HepG2 (cell line): Measurements from ENCODE around the gene PDGFA. TPM values are rescaled to one million over a fixed set of nuclear protein-coding genes. Genes with fewer than 3 reads are reported as not detected.

Experiments used
- CBX5 ChIP-seq: sonication (generic); formaldehyde crosslinking; IDR thresholded peaks from 2 replicates; pipeline ENCODE4 v1.4.0; 2020; ENCODE audit warnings: missing genetic modification reagents, borderline replicate concordance
- CEBPG ChIP-seq: IDR thresholded peaks from 2 replicates; pipeline ENCODE4 v1.6.1; 2016
- IKZF5 ChIP-seq: IDR thresholded peaks from 2 replicates; pipeline ENCODE4 v1.6.1; 2018; ENCODE audit warnings: missing genetic modification reagents, mild to moderate bottlenecking, missing compliant biosample characterization
- KDM1A ChIP-seq: IDR thresholded peaks from 2 replicates; pipeline ENCODE4 v1.6.1; 2016; ENCODE audit warnings: missing compliant biosample characterization
- RAD51 ChIP-seq: fragments of 450-650 bp; IDR thresholded peaks from 2 replicates; pipeline ENCODE4 v1.6.1; 2016; ENCODE audit warnings: borderline replicate concordance
- SOX13 ChIP-seq, 3 experiments: fragments of 450-650 bp in 1 of 3; sonication (generic) in 1 of 3; formaldehyde crosslinking in 1 of 3; IDR thresholded peaks in 2 of 3; conservative IDR thresholded peaks in 1 of 3; 2 replicates each; pipeline versions ENCODE4 v1.5.0 to v1.6.1; 2016 to 2020; ENCODE audit warnings: antibody characterized with exemption in 1 of 3, mild to moderate bottlenecking in 1 of 3, missing compliant biosample characterization in 1 of 3, missing genetic modification reagents in 1 of 3, moderate library complexity in 1 of 3
- TRIM24 ChIP-seq: sonication (generic); formaldehyde crosslinking; IDR thresholded peaks from 2 replicates; pipeline ENCODE4 v1.8.0; 2022; ENCODE audit warnings: mild to moderate bottlenecking, missing genetic modification reagents
- USF2 ChIP-seq, 2 experiments: sonication (generic) in 1 of 2; formaldehyde crosslinking in 1 of 2; IDR thresholded peaks; 2 replicates each; pipeline versions ENCODE4 v1.5.1 to v1.6.1; 2011 to 2020; ENCODE audit warnings: borderline replicate concordance in 1 of 2, low read depth in 1 of 2, low read length in 1 of 2, mild to moderate bottlenecking in 1 of 2, missing genetic modification reagents in 1 of 2, moderate library complexity in 1 of 2
- WIZ ChIP-seq: sonication (generic); formaldehyde crosslinking; IDR thresholded peaks from 2 replicates; pipeline ENCODE4 v1.5.1; 2020; ENCODE audit warnings: mild to moderate bottlenecking, missing genetic modification reagents
- ZBTB20 ChIP-seq: sonication (generic); formaldehyde crosslinking; IDR thresholded peaks from 2 replicates; pipeline ENCODE4 v1.8.1; 2023; ENCODE audit warnings: missing genetic modification reagents, low read depth, mild to moderate bottlenecking, borderline replicate concordance
- ZMYM2 ChIP-seq: sonication (generic); formaldehyde crosslinking; IDR thresholded peaks from 2 replicates; pipeline ENCODE4 v1.8.0; 2022; ENCODE audit warnings: mild to moderate bottlenecking, missing genetic modification reagents
- ZMYM3 ChIP-seq: sonication (generic); formaldehyde crosslinking; IDR thresholded peaks from 2 replicates; pipeline ENCODE4 v1.5.1; 2020; ENCODE audit warnings: mild to moderate bottlenecking, missing genetic modification reagents
- ZNF263 ChIP-seq: sonication (generic); formaldehyde crosslinking; IDR thresholded peaks from 2 replicates; pipeline ENCODE4 v1.4.0; 2020; ENCODE audit warnings: missing genetic modification reagents
- ZNF317 ChIP-seq: sonication (generic); formaldehyde crosslinking; IDR thresholded peaks from 2 replicates; pipeline ENCODE4 v1.5.0; 2020; ENCODE audit warnings: mild to moderate bottlenecking, missing genetic modification reagents
- ZNF747 ChIP-seq: sonication (generic); formaldehyde crosslinking; IDR thresholded peaks from 2 replicates; pipeline ENCODE4 v1.8.1; 2023; ENCODE audit warnings: missing genetic modification reagents, mild to moderate bottlenecking, borderline replicate concordance
- ZNF766 ChIP-seq: sonication (generic); formaldehyde crosslinking; IDR thresholded peaks from 2 replicates; pipeline ENCODE4 v1.5.0; 2020; ENCODE audit warnings: missing genetic modification reagents, borderline replicate concordance
- ZNF790 ChIP-seq: sonication (generic); formaldehyde crosslinking; IDR thresholded peaks from 2 replicates; pipeline ENCODE4 v1.8.0; 2022; ENCODE audit warnings: missing genetic modification reagents, mild to moderate bottlenecking, borderline replicate concordance
- ZNF878 ChIP-seq: sonication (generic); formaldehyde crosslinking; IDR thresholded peaks from 2 replicates; pipeline ENCODE4 v1.8.1; 2023; ENCODE audit warnings: mild to moderate bottlenecking, missing genetic modification reagents, moderate library complexity
- ZSCAN20 ChIP-seq: sonication (generic); formaldehyde crosslinking; IDR thresholded peaks from 2 replicates; pipeline ENCODE4 v1.4.0; 2020; ENCODE audit warnings: missing genetic modification reagents, mild to moderate bottlenecking, borderline replicate concordance
- ZSCAN21 ChIP-seq: sonication (generic); formaldehyde crosslinking; IDR thresholded peaks from 2 replicates; pipeline ENCODE4 v1.8.0; 2022; ENCODE audit warnings: mild to moderate bottlenecking, missing genetic modification reagents, moderate library complexity, borderline replicate concordance
- polyA plus RNA-seq, 8 experiments: library from polyadenylated mRNA; depleted of rRNA in 3 of 8; stranded (reverse) in 7 of 8; unstranded in 1 of 8; fragments of >200 nt; fragmentation: Illumina TruSeq in 4 of 8; extraction: Trizol in 4 of 8; gene quantifications; 2 replicates each; pipeline versions ENCODE4 v1.2.1 to v1.2.3, GENCODE V29; 2011 to 2016; ENCODE audit warnings: low read depth in 4 of 8, missing spikeins in 1 of 8, mixed read lengths in 1 of 8; ENCODE audit not compliant: insufficient read depth in 1 of 8
- total RNA-seq, 5 experiments: library from RNA; depleted of rRNA; stranded (reverse); fragments of >200 nt; fragmentation: Illumina TruSeq; extraction: Trizol; gene quantifications; 2 replicates each; pipeline ENCODE4 v1.2.3, GENCODE V29; 2016; ENCODE audit warnings: low read depth in 1 of 5

PDGFA gene
- total and polyA plus RNA-seq, 2 of the 13 experiments (the other 11 are each of a cell fraction or from before 2014, with no cell fraction given), result 1.5 to 3.4 TPM

- TF ChIP-seq IKZF5 (CRISPR knock-in tag) (peak; percentile 39; the same call in 1 of the 2 replicates), WIZ (CRISPR knock-in tag) (no peak), ZNF878 (CRISPR knock-in tag) (no peak), ZNF766 (CRISPR knock-in tag) (no peak), ZNF263 (CRISPR knock-in tag) (peak; percentile 4; the same call in 1 of the 2 replicates), SOX13 (IDR thresholded peaks at IDR 0.05) (no peak), SOX13 (CRISPR knock-in tag; conservative IDR thresholded peaks at IDR 0.05 in 1 of 2, IDR thresholded peaks at IDR 0.05 in 1 of 2) (peak in 1 of 2 experiments; percentile 36; a peak in 1 of 4 replicates), CEBPG (CRISPR knock-in tag) (0 out of 2 replicates have a peak, but pooled peaks have one; percentile 13), ZBTB20 (0 out of 2 replicates have a peak, but pooled peaks have one; percentile 4), ZMYM3 (CRISPR knock-in tag) (peak; percentile 95), ZSCAN20 (CRISPR knock-in tag) (no peak), ZMYM2 (CRISPR knock-in tag) (no peak), KDM1A (CRISPR knock-in tag) (peak; percentile 64; the same call in 1 of the 2 replicates), RAD51 (no peak), TRIM24 (CRISPR knock-in tag) (0 out of 2 replicates have a peak, but pooled peaks have one; percentile 8), ZNF317 (0 out of 2 replicates have a peak, but pooled peaks have one; percentile 12), USF2 (IDR thresholded peaks at IDR 0.05; ENCODE audit: low read depth, low read length) (peak; percentile 60), USF2 (CRISPR knock-in tag; IDR thresholded peaks at IDR 0.05; ENCODE audit: borderline replicate concordance) (0 out of 2 replicates have a peak, but pooled peaks have one; percentile 73), ZNF747 (CRISPR knock-in tag) (peak; percentile 44; the same call in 1 of the 2 replicates), CBX5 (CRISPR knock-in tag) (0 out of 2 replicates have a peak, but pooled peaks have one; percentile 35), ZSCAN21 (0 out of 2 replicates have a peak, but pooled peaks have one; percentile 29), ZNF790 (CRISPR knock-in tag) (peak; percentile 35; the same call in 1 of the 2 replicates)
Measured at GRCh38 chr7:472640-472957, 47.0 kb downstream of the PDGFA start (continued).
